Measurements from ENCODE around the gene OR2Y1.
A peak's percentile ranks its signal among the peaks of the same experiment; 100 is the strongest.

Gene OR2Y1

DNA sequence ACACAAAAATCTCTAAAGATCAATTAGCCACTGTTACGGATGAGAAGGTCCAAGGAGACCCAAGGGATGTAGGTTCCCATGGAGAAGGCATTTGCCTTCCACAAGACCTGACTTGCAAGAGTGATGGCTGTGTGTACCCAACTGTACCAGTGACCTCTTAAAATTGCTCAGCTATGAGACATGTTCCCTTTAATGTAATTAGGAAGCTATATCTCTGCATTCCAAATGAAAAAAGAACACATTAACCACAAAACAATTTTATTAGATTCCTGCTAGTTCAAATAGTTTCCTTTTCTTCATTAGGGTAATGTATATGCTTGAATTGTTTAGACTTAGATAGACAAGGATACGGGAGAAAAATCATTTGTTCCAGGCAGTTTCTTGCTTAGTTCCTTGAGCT is 3.3 kb downstream of the OR2Y1 start:
- TF ChIP-seq, protein P1, sequence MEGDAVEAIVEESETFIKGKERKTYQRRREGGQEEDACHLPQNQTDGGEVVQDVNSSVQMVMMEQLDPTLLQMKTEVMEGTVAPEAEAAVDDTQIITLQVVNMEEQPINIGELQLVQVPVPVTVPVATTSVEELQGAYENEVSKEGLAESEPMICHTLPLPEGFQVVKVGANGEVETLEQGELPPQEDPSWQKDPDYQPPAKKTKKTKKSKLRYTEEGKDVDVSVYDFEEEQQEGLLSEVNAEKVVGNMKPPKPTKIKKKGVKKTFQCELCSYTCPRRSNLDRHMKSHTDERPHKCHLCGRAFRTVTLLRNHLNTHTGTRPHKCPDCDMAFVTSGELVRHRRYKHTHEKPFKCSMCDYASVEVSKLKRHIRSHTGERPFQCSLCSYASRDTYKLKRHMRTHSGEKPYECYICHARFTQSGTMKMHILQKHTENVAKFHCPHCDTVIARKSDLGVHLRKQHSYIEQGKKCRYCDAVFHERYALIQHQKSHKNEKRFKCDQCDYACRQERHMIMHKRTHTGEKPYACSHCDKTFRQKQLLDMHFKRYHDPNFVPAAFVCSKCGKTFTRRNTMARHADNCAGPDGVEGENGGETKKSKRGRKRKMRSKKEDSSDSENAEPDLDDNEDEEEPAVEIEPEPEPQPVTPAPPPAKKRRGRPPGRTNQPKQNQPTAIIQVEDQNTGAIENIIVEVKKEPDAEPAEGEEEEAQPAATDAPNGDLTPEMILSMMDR (conservative IDR thresholded peaks at IDR 0.05; ENCODE audit: low read length), result no peak
- no peak for DNase-seq (ENCODE audit: low read depth)

DNA sequence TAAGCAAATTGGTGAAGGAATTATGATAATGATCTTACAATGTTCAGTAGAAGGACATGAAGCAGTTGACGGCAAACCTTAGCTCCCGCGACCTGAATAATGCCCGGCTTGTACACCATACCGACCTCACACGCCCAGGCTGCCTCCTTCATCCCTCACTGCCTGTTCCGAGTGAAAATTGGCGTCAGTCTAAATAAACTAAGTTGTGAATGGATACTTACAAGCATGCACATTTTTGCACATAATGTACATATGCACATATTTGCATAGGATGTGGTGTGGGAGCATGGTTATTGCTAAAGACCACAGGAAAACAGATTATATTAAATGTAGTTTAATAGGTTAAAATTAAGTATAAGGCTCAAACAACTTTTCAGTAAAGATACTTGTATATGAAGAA is 14.9 kb downstream of the OR2Y1 start:
- no peak for DNase-seq (ENCODE audit: low read depth)
- TF ChIP-seq, protein P1 (conservative IDR thresholded peaks at IDR 0.05; ENCODE audit: low read length), result no peak
- no peak overlapping the region for H3K4me3 ChIP-seq (ENCODE audit: low read length)

More for the DNA sequence above, 3.3 kb downstream of the OR2Y1 start:
- H3K4me3 ChIP-seq (ENCODE audit: low read length), result no peak overlapping the region

DNA sequence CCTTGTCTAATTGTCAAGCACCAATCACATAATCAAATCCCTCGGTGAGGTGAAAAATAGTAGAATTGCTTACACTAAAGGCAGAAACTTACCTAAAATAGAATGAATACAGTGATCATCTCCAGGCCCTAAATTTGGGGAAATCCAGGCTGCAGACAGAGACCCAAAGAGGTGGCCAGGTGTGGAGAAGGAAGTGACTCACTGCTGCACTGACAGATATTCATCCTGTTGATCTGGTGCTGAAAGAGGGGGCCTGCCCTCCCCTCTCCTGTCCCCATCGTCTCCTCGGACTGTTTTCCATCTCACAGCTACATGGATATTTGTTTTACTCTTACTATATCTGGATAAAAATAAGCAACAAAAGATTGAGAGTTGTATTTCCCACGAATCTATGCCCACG is 15.9 kb downstream of the OR2Y1 start:
- DNase-seq (ENCODE audit: low read depth), result no peak
- no peak overlapping the region for H3K4me3 ChIP-seq (ENCODE audit: low read length)
- TF ChIP-seq, protein P1 (conservative IDR thresholded peaks at IDR 0.05; ENCODE audit: low read length), result no peak

DNA sequence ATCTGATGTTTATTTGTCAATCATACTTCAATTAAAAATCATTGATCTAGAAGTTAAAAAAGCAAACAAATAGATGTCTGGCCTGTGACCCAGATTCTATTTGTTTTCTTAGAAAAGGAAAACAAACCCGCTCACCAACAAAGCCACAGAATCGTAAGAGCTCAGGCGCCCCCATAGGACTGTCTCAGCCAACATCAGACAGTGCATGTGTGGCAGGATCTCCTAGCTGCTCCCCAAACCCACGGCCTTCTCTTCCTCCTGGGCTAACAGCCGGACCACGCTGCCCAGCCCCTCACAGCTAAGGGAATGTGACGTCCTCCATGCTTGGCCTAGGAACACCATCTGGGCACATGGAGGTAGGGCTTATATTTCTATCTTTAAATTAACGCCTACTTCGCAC is 19.4 kb downstream of the OR2Y1 start:
- DNase-seq (ENCODE audit: low read depth), result no peak
- TF ChIP-seq, protein P1 (conservative IDR thresholded peaks at IDR 0.05; ENCODE audit: low read length), result no peak
- no peak overlapping the region for H3K4me3 ChIP-seq (ENCODE audit: low read length)

DNA sequence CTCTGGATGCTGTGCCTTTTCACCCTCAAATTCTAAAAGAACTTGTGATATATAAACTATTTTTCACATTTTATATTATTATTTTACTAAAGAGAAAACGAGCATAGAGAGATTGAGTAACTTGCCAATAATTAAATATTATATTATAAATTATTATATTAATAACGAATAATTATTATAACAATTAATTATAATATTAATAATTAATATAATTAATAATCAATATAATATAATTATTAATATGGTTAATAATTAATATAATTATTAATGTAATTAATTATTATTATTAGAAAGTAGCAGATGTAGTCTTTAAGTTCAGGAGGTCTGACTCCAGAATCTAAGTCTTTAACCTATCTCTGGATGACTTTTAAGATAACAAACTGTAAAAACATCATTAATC is 20.1 kb downstream of the OR2Y1 start:
- TF ChIP-seq, protein P1 (conservative IDR thresholded peaks at IDR 0.05; ENCODE audit: low read length), result no peak
- DNase-seq (ENCODE audit: low read depth), result no peak
- H3K4me3 ChIP-seq (ENCODE audit: low read length), result no peak overlapping the region

DNA sequence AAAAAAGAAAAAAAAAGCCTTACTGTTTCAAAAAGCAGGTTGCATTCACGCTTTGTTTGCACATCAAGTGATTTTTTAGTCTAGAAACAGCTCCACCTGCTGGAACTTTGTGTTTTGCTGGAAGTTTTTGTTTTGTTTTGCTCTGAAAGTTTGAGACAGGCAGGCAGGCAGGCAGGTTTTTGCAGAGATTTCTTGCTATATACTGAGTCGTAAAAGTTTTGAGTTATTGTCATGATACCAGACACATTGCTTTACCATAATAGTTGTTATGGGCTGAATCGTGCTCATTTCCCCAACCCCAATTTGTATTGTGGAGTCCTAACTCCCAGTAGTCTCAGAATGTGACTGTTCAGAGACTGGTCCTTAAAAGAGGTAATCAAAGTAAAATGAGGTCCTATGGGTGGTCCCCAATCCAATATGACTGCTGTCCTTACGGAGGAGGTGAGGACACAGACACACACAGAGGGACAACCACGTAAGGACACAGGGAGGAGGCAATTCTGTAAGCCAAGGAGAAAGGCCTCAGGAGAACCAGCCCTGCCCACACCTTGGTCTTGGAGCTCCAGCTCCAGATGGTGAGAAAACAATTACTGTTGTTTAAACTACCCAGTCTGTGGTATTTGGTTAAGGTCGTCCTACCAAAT is 20.9 kb downstream of the OR2Y1 start:
- no peak overlapping the region for H3K4me3 ChIP-seq (ENCODE audit: low read length)
- DNase-seq (ENCODE audit: low read depth), result peak; percentile 32
- TF ChIP-seq, protein P1 (conservative IDR thresholded peaks at IDR 0.05; ENCODE audit: low read length), result peak; percentile 72

DNA sequence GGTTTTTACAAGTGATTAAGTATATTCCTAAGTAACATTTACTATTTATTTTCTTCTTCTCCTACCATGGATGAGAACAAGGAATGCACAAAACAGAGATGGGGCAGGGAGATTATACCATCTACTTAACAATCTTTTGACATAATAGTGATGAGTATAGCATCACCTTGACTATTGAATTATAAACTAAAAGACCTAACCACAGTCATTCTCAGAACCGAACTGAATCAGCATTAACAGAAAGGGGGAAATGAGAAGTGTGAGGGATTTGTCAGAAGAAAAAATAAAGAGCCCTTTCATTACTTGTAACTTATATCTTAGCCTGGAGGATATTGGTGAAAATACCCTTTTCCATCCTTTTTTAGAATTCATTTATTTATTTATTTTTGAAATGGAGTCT is 21.9 kb downstream of the OR2Y1 start:
- no peak for DNase-seq (ENCODE audit: low read depth)
- no peak overlapping the region for H3K4me3 ChIP-seq (ENCODE audit: low read length)
- TF ChIP-seq, protein P1 (conservative IDR thresholded peaks at IDR 0.05; ENCODE audit: low read length), result no peak
